ENCODE measurements around the gene LBX2.
A peak's percentile ranks its signal among the peaks of the same experiment; 100 is the strongest.

The LBX2 gene, protein sequence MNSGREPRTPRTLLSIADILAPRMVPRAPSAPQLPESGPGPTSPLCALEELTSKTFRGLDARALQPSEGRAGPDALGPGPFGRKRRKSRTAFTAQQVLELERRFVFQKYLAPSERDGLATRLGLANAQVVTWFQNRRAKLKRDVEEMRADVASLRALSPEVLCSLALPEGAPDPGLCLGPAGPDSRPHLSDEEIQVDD

DNA sequence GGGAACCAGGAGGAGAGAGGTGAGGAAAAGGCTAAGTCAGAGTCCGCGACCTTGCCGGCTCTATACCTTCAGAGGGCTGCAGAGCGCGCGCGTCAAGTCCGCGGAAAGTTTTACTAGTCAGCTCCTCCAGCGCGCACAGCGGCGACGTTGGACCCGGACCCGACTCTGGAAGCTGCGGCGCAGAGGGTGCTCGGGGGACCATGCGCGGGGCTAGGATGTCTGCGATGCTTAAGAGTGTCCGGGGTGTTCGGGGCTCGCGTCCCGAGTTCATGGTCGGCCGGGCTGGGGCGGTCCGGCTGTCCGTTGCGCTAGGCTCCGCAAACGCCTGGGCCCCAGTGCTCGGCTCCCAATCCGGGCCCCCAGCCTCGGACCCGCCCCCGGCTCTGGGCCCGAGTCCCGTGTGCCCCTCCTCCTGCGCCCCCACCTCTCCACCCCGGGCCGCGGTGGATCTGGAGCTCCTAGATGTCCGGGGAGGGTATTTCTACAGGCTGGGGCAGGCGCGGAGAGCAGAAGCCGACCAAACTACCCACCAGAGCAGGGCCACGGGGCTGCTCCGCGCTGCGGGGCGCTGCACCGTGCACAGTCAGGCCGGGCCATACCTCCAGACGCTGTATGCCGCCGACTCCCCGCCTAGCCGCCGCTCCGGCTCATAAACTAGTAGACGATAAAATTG, at the start of gene LBX2:
LBX2 (minus strand) TSS at position 337 of the 673 bp plus-strand sequence; CDS start at position 271, 66 bp downstream.
- Mint-ChIP-seq H3K36me3 (peaks cover 14% of the 10 kb centered on the region), H3K4me3 (peak within 1 kb of the TSS; percentile 83), H3K27me3 (peaks cover 86% of the 10 kb centered on the region), H3K4me1 (peaks cover 48% of the 10 kb centered on the region), H3K9me3 (no peaks in the 10 kb centered on the region), H3K27ac (no peak within 1 kb of the TSS)
- peak; percentile 52 for DNase-seq
- CTCF ChIA-PET = interaction anchor here (1.6 to 2.6 kb wide), 2 partner anchors 33 to 92 kb away, joined by 3 to 11 read pairs; no protein-coding TSS in a partner anchor

DNA sequence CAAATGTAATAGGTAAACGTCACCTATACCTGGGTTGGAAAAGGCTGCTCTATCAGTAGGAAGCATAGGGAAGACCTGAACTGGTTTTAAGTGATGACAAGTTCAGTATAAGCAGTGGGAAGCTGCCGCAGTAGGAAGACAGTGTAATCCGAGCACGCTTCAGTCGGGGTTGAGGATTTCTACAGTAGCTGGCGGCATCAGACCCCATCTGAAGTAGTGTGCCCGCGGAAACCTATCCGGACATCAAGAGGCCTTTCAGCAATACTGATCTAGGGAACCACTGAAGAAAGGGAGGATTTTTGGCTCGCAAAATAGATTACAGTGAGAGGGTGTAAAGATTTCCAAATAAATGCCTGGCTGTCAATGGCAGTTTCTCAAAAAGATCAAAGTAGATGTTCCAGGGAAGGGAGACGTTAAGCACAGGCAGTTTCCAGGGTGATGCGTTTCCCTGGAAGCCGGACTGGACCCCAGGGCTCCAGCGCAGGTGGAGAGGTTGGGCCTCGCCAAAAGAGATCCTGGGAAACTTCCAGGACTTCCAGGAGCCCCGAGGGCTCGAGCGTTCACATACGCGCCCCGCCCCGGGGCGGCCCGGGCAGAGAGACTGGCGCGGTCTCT, 49.0 kb upstream of the LBX2 start:
- H3K4me1 Mint-ChIP-seq = peaks cover 18% of the 10 kb centered on the region
- DNase-seq = no peak
- H3K4me3 Mint-ChIP-seq = peak overlapping the region; percentile 66
- H3K27me3 Mint-ChIP-seq = peaks cover 96% of the 10 kb centered on the region
- no peaks in the 10 kb centered on the region for H3K36me3 Mint-ChIP-seq
- no peaks in the 10 kb centered on the region for H3K9me3 Mint-ChIP-seq
- no peak overlapping the region for H3K27ac Mint-ChIP-seq
- CTCF ChIA-PET = interaction anchor here (1.3 kb wide), 1 partner anchor 39 kb away, joined by 3 read pairs; no protein-coding TSS in a partner anchor

DNA sequence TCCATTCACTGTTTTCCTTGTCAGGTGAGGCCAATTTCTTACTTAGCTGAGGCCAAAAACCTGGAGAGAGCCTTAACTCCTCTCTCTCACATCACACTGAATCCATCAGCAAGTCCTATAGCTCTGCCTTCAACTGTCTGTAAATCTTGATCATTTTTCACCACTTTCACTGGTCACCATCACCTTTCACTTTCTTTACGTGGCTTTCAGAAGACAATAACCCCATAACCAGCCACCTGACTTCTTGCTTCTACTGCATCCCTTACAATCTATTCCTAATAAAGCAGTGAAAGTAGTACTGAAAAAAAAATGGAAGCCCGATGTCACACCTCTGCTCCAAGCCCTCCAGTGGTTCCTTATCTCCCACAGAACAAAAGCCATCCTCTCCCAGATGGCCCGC, 46.6 kb upstream of the LBX2 start:
- peaks cover 12% of the 10 kb centered on the region for H3K4me1 Mint-ChIP-seq
- H3K4me3 Mint-ChIP-seq = no peak overlapping the region
- CTCF ChIA-PET = interaction anchor here (1.1 to 2.8 kb wide), 2 partner anchors 17 to 40 kb away, joined by 4 to 17 read pairs; no protein-coding TSS in a partner anchor

DNA sequence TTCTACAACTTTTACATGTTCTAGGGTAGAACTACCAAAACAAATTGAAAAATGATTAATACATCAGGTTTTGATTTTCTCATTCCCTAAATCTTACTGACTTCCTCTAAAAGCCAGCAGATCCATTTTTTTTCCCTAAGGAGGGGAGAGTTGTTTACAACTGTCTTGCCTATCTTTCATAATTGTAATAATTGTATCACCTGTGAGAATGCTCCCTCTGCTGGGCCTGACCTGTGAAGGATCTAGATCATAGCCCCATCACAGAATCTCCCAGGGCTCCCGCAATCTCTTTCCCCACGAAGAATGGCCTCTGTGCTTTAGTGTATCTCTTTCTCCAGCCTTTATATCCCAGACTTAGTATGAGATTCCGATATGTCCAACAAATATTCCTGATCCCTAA, 45.2 kb upstream of the LBX2 start:
- no peaks in the 10 kb centered on the region for H3K9me3 Mint-ChIP-seq
- DNase-seq = peak; percentile 41
- no peak overlapping the region for H3K27ac Mint-ChIP-seq
- no peaks in the 10 kb centered on the region for H3K36me3 Mint-ChIP-seq
- CTCF ChIA-PET = interaction anchor here (0.8 to 2.8 kb wide), 6 partner anchors 12 to 86 kb away, joined by 3 to 17 read pairs (median 4); partner anchors contain the start of gene WBP1
- peaks cover 81% of the 10 kb centered on the region for H3K27me3 Mint-ChIP-seq
- no peak overlapping the region for H3K4me3 Mint-ChIP-seq
- peaks cover 11% of the 10 kb centered on the region for H3K4me1 Mint-ChIP-seq

More for the DNA sequence above, 46.6 kb upstream of the LBX2 start:
- Mint-ChIP-seq H3K9me3 (no peaks in the 10 kb centered on the region), H3K27me3 (peaks cover 83% of the 10 kb centered on the region), H3K27ac (no peak overlapping the region), H3K36me3 (no peaks in the 10 kb centered on the region)
- no peak for DNase-seq

DNA sequence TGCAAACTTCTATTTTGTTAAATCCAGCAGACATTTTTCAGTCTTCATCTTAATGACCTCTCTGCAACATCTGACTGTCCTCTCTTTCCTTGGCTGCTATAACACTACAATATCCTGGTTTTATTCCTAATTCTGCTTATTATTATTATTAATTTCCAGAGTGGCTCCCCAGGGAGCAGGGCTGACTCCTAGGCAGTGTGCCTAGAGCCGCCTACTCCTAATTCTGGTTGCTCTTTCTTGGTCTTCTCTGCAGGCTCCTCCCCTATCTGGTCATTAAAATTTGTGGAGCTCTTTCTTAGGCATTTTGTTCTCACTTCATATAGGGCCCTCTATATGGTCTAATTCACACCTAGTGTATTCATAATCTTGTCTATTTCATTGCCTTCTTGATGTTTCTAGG, 43.6 kb upstream of the LBX2 start:
- Mint-ChIP-seq H3K27me3 (peaks cover 83% of the 10 kb centered on the region), H3K4me1 (peaks cover 9% of the 10 kb centered on the region), H3K4me3 (no peak overlapping the region), H3K9me3 (no peaks in the 10 kb centered on the region), H3K36me3 (no peaks in the 10 kb centered on the region), H3K27ac (no peak overlapping the region)
- no peak for DNase-seq
- CTCF ChIA-PET = interaction anchor here (0.7 to 1.1 kb wide), 2 partner anchors 11 to 43 kb away, joined by 3 to 5 read pairs; no protein-coding TSS in a partner anchor

DNA sequence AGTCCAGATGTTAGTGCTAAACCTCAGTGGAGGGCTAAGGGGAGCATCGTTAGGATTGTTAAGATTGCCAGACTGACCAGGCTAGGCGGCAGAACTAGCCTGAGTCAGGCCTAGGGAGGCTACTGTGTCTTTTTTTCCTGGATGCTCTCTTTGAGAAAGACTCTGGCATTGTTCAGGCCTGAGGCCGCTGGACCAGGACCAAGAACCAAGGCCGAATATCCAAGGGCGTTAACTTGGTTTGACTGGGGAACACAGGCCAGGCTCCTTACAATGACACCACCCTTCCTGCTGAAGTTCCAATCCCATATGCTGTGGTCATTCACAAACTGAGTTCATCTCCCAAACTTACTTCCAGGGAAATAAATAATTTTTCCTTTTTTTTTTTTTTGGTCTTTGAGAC, 40.9 kb upstream of the LBX2 start:
- peaks cover 9% of the 10 kb centered on the region for H3K4me1 Mint-ChIP-seq
- no peak overlapping the region for H3K27ac Mint-ChIP-seq
- no peaks in the 10 kb centered on the region for H3K36me3 Mint-ChIP-seq
- CTCF ChIA-PET = interaction anchor here (0.6 to 2.1 kb wide), 5 partner anchors 8 to 57 kb away, joined by 3 to 5 read pairs (median 4); partner anchors contain the start of gene TTC31
- H3K27me3 Mint-ChIP-seq = peaks cover 75% of the 10 kb centered on the region
- H3K9me3 Mint-ChIP-seq = no peaks in the 10 kb centered on the region
- no peak for DNase-seq
- H3K4me3 Mint-ChIP-seq = no peak overlapping the region

DNA sequence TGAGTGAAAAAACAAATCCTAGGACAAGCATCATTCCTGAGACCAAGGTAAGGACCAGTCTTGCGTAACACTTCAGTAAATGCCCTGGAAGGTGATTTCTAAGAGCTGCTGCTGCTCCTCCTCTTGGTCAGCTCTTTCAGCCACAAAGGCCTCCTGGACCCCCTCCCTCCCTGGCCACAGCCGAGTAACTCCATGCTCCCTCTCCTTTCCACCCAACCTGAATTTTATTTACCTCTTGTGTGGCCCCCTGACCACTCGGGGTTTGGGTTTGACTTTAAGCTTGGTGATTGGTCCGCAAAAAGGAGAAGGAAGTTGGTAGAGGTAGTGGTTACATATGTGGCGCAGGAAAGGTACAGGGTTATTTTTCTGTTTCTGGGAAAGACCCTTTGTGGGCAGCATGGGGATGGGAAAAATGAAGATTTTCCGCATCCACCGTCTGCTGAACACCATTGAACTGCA, 39.5 kb upstream of the LBX2 start:
- H3K4me1 Mint-ChIP-seq = peaks cover 9% of the 10 kb centered on the region
- H3K36me3 Mint-ChIP-seq = peaks cover under 1% of the 10 kb centered on the region
- no peak for DNase-seq
- peaks cover 62% of the 10 kb centered on the region for H3K27me3 Mint-ChIP-seq
- H3K27ac Mint-ChIP-seq = no peak overlapping the region
- no peak overlapping the region for H3K4me3 Mint-ChIP-seq
- CTCF ChIA-PET = interaction anchor here (1.5 to 2.1 kb wide), 2 partner anchors 51 to 56 kb away, joined by 3 to 5 read pairs; partner anchors contain the start of gene TTC31
- H3K9me3 Mint-ChIP-seq = no peaks in the 10 kb centered on the region

DNA sequence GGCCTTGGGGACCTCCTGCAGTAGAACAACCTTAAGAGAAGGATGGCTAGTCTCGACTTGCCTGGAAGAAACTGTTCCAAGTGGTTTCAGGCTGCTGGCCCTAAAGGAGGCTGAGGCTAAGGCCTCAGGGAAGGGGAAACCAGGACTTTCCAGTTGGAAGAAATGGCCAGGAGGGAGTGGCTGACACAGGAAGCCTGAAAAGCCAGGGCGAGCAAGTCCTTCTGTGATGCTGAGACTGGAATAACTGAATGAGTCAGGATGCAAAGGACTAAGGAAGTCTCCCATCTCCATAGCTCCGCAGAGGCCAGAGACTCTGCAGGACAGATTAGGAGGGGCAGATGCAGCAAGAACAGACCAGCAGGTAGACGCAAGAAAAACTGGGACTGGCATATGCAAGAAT, 37.7 kb upstream of the LBX2 start:
- CTCF ChIA-PET = no interaction called here
- DNase-seq = no peak
- Mint-ChIP-seq H3K9me3 (no peaks in the 10 kb centered on the region), H3K27me3 (peaks cover 49% of the 10 kb centered on the region), H3K4me3 (no peak overlapping the region), H3K4me1 (peaks cover 13% of the 10 kb centered on the region), H3K36me3 (peaks cover 11% of the 10 kb centered on the region), H3K27ac (no peak overlapping the region)

DNA sequence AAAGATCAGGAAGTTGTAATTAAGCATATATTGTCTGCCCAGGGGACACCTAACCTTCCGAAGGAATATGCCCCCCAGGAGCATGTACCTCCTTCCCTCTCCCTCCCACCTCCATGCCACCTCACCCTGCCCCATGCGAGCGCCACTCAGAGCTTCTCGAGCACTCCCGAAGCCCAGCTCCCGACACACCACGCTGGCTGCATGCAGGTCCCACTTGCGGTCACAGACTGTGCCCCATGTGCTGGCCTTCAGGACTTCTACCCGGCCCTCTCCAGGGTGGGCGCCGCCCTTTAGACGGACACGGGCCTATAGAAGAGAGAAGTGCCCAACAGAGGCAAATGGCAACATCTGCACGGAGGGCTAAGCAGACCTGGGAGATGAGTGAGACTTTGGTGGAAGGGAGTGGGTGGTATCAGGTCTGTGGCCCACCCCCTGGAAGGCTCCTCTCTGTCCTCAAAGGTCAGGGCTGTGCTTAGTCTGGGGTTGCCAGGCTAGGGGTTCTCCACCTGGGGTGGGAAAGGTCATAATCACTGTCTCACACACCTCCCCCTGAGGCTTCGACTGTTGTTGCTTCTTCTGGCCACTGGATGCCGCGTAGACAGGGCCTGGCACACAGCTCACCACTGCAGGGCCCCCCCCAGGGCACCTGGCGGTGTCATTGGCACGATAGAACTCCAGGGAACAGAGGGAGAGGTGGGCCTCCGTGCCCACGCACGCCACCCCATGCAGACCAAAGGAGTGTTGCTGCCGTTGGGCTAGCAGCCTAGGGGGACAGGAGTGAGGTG, 37.0 kb upstream of the LBX2 start:
- no peak overlapping the region for H3K27ac Mint-ChIP-seq
- CTCF ChIA-PET = no interaction called here
- H3K4me3 Mint-ChIP-seq = no peak overlapping the region
- no peak for DNase-seq
- H3K4me1 Mint-ChIP-seq = peaks cover 21% of the 10 kb centered on the region
- H3K27me3 Mint-ChIP-seq = peaks cover 46% of the 10 kb centered on the region
- peaks cover 14% of the 10 kb centered on the region for H3K36me3 Mint-ChIP-seq
- H3K9me3 Mint-ChIP-seq = no peaks in the 10 kb centered on the region

DNA sequence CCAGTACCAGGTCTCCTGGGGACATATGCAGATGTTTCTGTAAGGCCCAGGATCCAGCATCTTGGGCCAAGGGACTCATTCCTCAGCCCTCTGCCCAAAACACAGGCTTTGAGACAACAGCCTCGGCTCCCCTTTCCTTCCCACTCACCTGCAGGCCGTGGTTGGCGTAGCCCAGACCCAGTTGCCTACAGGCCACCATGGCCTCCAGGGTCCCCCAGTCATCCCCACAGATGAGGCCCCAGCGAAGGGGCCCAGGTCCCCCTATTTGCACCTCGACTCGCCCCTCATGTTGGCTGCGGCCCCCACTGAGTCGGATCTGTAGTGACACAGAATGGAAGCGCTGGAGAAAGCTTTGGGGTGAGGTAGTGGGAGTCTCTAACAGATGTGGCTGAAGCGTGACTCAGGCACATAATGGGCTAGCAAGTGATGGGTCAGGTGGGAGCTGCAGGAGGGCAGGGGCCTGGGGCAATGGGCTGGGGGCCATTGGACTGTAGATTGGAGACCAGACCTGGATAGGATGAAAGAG, 36.1 kb upstream of the LBX2 start:
- DNase-seq = no peak
- no peaks in the 10 kb centered on the region for H3K9me3 Mint-ChIP-seq
- H3K4me1 Mint-ChIP-seq = peaks cover 29% of the 10 kb centered on the region
- H3K27ac Mint-ChIP-seq = no peak overlapping the region
- peaks cover 43% of the 10 kb centered on the region for H3K27me3 Mint-ChIP-seq
- peaks cover 18% of the 10 kb centered on the region for H3K36me3 Mint-ChIP-seq
- CTCF ChIA-PET = no interaction called here
- no peak overlapping the region for H3K4me3 Mint-ChIP-seq

DNA sequence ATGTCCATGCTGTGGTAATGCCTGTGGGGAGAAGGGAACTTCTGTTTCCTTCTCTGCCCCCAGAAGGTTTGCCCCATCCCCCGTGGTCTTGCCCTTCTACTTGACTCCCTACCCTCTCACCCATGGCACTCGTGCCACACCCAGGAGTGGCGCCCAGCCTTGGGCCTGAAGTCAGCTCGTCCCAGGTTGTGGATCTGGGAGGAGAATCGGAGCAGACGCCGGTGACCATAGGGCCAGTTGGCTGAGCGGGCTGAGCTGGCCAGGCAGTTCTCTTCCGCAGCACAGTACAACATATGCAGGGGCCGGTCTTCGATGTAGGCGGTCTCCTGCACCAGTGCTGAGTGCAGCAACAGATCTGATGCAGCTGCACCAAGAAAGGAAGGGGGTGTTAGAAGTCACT, 35.0 kb upstream of the LBX2 start:
- Mint-ChIP-seq H3K9me3 (no peaks in the 10 kb centered on the region), H3K4me3 (no peak overlapping the region), H3K4me1 (peaks cover 28% of the 10 kb centered on the region), H3K36me3 (peaks cover 19% of the 10 kb centered on the region), H3K27ac (no peak overlapping the region), H3K27me3 (peaks cover 32% of the 10 kb centered on the region)
- no peak for DNase-seq
- CTCF ChIA-PET = interaction anchor here (1.0 to 4.8 kb wide), 2 partner anchors 52 to 199 kb away, joined by 3 to 104 read pairs; no protein-coding TSS in a partner anchor

DNA sequence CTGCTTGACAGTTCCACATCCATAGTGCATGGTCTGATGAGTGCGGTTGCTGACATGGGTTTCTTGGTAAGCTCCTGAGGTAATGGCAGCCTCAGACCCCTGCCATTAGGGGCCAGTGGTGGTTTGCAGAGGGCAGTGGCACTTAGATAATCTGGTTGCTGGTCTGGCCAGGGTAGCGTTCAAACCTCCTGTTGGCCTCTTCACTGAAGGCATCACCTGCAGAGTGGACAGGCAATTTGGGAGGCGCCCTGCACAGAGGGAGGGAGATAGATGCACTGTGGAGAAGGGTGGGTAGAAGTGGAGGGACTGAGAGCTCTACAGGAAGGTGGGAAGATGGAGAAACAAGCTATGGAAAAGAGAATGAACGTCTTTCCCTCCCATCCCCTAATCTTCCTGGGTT, 34.1 kb upstream of the LBX2 start:
- H3K27ac Mint-ChIP-seq = no peak overlapping the region
- no peaks in the 10 kb centered on the region for H3K9me3 Mint-ChIP-seq
- CTCF ChIA-PET = interaction anchor here (1.2 to 5.8 kb wide), 7 partner anchors 10 to 53 kb away, joined by 3 to 104 read pairs (median 9); partner anchors contain the start of genes CCDC142 and TTC31
- H3K36me3 Mint-ChIP-seq = peaks cover 24% of the 10 kb centered on the region
- peaks cover 27% of the 10 kb centered on the region for H3K4me1 Mint-ChIP-seq
- H3K4me3 Mint-ChIP-seq = no peak overlapping the region
- no peak for DNase-seq
- peaks cover 23% of the 10 kb centered on the region for H3K27me3 Mint-ChIP-seq

DNA sequence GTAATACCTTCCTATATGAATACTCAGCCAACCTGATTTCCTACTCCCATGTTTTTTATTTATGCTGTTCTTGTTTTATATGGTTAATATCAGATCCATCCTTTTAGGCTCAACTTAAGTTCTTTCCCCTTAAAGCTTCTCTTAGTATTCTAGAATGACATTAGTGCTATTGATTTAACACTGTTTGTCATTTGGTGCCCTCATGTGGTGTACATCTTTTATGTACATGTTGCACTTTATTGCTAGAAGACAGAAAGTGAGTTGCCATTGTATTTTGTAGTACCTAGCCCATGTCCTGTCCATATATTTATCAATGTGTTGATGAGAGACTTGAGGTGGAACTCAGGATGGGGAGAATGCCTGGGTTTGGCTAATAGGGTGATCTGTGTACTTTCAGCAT, 32.8 kb upstream of the LBX2 start:
- Mint-ChIP-seq H3K27ac (peak overlapping the region; percentile 8), H3K36me3 (peaks cover 37% of the 10 kb centered on the region), H3K27me3 (peaks cover 11% of the 10 kb centered on the region), H3K4me1 (peaks cover 39% of the 10 kb centered on the region), H3K4me3 (peak overlapping the region; percentile 42), H3K9me3 (no peaks in the 10 kb centered on the region)
- DNase-seq = no peak
- CTCF ChIA-PET = interaction anchor here (0.5 to 5.8 kb wide), 34 partner anchors 8 to 713 kb away, joined by 3 to 104 read pairs (median 4); partner anchors contain the start of genes C2orf81, CCDC142, MRPL53 and TTC31
